ENCODE measurements around the gene SPEG.

SPEG gene

DNA sequence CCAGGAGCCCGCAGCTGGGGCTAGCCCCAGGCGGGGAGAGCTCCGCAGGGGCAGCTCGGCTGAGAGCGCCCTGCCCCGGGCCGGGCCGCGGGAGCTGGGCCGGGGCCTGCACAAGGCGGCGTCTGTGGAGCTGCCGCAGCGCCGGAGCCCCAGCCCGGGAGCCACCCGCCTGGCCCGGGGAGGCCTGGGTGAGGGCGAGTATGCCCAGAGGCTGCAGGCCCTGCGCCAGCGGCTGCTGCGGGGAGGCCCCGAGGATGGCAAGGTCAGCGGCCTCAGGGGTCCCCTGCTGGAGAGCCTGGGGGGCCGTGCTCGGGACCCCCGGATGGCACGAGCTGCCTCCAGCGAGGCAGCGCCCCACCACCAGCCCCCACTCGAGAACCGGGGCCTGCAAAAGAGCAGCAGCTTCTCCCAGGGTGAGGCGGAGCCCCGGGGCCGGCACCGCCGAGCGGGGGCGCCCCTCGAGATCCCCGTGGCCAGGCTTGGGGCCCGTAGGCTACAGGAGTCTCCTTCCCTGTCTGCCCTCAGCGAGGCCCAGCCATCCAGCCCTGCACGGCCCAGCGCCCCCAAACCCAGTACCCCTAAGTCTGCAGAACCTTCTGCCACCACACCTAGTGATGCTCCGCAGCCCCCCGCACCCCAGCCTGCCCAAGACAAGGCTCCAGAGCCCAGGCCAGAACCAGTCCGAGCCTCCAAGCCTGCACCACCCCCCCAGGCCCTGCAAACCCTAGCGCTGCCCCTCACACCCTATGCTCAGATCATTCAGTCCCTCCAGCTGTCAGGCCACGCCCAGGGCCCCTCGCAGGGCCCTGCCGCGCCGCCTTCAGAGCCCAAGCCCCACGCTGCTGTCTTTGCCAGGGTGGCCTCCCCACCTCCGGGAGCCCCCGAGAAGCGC is 49.1 kb downstream of the SPEG start:
- no peak for DNase-seq

DNA sequence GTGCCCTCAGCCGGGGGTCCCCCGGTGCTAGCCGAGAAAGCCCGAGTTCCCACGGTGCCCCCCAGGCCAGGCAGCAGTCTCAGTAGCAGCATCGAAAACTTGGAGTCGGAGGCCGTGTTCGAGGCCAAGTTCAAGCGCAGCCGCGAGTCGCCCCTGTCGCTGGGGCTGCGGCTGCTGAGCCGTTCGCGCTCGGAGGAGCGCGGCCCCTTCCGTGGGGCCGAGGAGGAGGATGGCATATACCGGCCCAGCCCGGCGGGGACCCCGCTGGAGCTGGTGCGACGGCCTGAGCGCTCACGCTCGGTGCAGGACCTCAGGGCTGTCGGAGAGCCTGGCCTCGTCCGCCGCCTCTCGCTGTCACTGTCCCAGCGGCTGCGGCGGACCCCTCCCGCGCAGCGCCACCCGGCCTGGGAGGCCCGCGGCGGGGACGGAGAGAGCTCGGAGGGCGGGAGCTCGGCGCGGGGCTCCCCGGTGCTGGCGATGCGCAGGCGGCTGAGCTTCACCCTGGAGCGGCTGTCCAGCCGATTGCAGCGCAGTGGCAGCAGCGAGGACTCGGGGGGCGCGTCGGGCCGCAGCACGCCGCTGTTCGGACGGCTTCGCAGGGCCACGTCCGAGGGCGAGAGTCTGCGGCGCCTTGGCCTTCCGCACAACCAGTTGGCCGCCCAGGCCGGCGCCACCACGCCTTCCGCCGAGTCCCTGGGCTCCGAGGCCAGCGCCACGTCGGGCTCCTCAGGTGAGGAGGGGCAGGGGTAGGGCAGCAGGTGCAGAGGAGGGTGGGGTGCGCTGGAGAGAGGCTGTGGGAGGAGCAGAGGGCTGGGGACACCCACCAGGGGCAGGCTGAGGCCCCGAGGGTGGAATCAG is 49.9 kb downstream of the SPEG start:
- DNase-seq = no peak

DNA sequence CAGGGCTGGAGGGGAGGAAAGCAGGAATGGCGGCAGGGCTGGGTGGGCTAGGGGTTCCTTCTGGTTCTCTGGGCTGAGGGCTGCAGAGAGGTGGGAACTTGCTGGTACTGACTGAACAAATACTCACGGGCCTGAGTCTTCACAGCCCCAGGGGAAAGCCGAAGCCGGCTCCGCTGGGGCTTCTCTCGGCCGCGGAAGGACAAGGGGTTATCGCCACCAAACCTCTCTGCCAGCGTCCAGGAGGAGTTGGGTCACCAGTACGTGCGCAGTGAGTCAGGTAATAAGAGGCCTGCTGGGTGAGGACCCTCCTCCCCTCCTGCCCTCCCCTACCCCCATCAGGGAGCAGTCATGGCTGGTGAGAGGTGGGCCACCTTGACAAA is 50.5 kb downstream of the SPEG start:
- DNase-seq = no peak

DNA sequence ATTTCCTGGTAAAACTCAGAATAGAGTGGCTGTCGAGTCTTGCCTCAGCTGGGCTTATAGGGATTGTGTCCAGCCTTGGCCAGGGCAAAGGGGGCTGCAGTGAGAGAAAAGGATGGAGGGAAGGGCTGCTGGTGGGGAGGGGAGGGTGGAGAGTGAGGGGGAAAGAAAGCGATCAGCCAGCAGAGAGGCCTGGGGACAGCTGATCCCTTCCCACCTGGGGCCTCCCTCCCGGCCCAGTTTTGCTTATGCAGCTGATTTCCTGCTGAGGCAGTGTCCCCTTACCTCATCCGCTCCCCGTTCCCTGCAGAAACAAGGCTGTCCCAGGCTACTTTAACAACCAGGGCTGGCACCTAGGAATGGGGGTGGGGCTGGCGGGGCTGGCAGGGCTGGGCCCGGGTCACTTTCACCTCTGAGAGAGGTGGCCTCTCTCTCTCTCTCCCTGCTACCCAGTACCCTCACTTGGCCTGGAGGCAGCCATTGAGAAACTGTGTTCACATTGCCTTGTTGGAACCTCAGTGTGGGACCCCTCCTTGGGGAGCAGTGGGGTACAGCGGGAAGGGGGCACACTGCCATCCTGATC is 51.8 kb downstream of the SPEG start:
- no peak for DNase-seq

DNA sequence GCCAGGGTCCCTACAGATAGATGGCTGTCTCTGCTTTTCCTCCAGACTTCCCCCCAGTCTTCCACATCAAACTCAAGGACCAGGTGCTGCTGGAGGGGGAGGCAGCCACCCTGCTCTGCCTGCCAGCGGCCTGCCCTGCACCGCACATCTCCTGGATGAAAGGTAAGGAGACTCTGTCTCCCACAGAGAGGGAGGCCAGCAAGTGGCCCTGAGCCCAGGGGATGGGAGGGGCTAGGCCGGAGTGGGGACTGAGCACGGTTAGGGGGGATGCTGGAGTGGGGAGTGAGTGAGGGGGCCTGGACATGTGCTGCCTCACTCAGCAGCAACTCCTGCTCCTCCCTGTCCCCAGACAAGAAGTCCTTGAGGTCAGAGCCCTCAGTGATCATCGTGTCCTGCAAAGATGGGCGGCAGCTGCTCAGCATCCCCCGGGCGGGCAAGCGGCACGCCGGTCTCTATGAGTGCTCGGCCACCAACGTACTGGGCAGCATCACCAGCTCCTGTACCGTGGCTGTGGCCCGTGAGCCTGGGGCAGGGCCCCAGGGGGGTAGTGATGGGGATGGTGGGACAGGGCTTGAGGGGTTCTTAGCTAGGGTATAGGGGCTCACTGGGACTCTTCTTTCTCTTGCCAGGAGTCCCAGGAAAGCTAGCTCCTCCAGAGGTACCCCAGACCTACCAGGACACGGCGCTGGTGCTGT is 53.7 kb downstream of the SPEG start:
- DNase-seq = no peak

DNA sequence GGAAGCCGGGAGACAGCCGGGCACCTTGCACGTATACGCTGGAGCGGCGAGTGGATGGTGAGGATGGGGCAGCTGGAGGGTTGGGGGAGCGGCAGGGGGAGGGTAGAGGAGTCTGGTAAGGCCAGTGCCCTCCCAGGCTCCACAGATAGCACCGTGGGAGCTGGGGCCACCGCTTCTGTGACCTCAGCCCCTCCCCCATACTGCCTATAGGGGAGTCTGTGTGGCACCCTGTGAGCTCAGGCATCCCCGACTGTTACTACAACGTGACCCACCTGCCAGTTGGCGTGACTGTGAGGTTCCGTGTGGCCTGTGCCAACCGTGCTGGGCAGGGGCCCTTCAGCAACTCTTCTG is 54.2 kb downstream of the SPEG start:
- DNase-seq = no peak

DNA sequence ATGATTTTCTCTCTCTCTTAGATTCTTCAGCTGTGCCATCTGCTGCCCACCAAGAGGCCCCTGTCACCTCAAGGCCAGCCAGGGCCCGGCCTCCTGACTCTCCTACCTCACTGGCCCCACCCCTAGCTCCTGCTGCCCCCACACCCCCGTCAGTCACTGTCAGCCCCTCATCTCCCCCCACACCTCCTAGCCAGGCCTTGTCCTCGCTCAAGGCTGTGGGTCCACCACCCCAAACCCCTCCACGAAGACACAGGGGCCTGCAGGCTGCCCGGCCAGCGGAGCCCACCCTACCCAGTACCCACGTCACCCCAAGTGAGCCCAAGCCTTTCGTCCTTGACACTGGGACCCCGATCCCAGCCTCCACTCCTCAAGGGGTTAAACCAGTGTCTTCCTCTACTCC is 54.7 kb downstream of the SPEG start:
- DNase-seq = no peak

DNA sequence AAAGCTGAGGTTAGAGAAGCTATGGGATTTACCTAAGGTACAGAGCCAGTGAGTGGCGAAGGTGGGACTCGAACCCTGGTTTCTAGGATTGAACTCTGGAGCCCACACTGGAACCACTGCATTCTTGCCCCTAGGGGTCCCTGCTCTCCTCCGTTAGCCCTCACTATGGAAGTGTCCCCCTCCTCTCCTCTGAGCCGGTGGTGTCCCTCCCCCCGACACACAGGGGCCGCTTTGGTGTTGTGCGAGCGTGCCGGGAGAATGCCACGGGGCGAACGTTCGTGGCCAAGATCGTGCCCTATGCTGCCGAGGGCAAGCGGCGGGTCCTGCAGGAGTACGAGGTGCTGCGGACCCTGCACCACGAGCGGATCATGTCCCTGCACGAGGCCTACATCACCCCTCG is 55.5 kb downstream of the SPEG start:
- DNase-seq = no peak

DNA sequence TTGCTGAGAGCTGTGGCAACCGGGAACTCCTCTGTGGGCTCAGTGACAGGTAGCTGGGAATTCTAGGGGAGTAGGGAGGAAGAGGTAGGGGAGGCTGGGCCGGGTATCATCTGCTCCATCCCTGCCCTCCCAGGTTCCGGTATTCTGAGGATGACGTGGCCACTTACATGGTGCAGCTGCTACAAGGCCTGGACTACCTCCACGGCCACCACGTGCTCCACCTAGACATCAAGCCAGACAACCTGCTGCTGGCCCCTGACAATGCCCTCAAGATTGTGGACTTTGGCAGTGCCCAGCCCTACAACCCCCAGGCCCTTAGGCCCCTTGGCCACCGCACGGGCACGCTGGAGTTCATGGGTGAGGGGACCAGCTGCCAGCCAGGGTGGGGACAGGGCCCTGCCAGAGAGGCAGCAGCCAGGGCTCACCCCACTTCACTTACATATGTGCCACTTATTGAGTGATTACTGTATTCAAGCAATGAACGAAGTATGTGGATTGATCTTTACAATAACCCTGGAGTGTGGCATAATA is 56.0 kb downstream of the SPEG start:
- no peak for DNase-seq

DNA sequence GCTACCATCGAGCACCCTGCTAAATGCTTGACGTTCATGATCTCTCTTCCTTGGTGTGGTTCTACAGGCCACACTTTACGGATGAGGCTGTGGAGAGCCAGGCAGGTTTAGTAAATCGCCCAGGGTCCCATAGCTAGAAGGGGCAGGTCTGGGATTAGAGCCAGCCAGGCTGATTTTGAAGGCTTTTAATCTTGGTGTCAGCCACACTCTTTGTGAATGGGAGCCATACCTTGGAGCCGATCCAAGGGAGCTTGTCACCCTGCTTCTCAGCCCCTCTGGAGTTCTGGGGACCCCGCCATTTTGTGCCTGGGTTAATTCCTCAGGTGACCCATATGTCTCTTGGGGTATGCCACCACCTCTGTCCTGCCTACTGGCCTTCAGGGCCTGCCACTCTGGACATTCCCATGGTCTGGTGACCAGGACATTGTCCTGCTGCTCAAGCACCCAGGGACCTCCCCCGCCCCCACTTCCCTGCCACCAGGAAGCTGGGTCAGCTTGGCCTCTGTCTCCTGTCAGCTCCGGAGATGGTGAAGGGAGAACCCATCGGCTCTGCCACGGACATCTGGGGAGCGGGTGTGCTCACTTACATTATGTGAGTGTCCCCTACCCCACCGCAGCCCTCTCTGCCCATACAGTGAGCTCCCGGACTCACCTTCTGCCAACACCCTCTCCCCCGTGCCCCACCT is 56.8 kb downstream of the SPEG start:
- DNase-seq = no peak

DNA sequence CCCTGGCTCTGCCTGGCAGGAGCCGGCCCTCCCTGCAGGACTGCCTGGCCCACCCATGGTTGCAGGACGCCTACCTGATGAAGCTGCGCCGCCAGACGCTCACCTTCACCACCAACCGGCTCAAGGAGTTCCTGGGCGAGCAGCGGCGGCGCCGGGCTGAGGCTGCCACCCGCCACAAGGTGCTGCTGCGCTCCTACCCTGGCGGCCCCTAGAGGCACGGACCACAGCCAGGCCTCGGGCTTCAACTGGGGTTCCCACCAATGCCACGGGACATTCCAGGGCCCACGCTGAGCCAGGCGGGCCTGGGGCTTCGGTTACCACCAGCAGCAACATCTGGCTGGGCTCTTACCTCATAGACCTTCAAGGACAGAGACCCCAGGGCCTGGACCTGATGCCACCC is 57.9 kb downstream of the SPEG start:
- DNase-seq = no peak

DNA sequence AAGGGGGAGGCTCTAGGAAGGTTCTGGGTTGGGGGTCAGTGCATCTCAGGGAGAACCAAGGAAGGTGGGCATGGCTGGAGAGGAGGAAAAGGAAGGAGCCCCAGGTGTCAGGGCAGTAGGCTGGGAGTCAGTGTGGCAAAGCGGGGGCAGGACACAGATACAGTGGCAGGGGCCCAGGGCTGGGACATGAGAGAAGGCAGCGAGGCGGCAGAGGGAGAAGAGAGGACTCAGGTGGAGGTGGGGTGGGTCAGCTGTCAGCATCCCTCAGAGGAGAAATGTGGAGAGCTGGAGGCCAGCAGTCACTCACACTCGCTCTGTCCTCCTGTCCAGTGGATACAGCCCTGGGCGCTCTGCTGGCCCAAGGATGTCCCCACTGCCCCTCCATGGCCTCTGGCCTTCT is 58.4 kb downstream of the SPEG start:
- no peak for DNase-seq

DNA sequence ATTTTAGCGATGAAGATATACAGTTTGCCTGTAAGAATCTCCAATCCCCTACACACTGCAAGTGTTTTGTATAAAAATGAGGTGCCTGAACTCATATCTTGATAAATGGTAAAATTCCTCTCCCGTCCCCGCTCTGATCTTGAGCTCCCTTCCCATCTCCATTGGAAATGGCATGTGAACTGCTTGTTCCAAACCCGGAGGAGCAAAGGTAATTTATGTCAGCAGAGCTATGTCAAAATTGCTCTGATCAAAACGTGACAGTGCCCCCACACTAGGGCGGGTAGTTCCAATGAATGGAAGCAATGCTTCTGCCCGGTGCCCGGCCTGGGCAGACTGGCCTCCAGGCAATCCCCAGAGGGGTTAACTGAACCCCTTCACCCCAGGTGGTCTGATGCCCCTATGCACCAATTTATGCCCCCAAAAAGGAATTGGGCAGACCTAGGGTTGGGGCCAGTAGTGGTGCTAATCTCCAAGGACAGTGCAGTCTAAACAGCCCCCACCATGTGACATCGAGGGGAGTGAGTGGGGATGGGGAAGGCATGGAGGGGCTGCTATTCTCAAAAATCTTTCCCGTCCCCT is 60.4 kb downstream of the SPEG start:
- no peak for DNase-seq

DNA sequence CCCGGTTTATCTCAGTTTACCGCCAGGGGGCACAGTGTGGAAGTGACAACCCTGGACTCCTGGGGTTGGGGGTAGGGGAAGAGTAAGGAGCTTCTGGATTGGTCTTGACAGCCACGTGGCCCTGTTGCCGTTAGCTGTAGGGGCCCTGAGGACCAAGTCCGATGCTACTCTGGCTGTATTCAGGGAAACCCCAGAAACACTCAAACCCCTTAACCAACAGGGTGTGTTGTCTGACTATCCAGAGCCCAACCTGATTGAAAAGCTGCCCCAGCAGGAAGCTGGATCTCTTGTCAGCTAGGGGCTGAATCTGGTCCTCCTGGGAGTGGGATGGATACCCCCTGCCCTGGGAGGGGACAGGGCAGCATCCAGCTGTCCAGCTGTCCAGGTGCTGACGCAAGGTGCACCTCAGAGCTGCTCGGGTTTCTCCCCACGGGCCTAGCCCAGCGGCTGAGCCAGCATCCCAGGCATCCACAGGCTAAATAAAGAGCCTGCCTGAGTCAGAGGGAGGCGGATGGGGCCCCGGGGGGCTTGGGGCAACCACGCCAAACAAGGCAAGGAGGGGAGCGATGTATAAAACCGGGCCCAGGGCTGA is 61.0 kb downstream of the SPEG start:
- peak; percentile 40 for DNase-seq

DNA sequence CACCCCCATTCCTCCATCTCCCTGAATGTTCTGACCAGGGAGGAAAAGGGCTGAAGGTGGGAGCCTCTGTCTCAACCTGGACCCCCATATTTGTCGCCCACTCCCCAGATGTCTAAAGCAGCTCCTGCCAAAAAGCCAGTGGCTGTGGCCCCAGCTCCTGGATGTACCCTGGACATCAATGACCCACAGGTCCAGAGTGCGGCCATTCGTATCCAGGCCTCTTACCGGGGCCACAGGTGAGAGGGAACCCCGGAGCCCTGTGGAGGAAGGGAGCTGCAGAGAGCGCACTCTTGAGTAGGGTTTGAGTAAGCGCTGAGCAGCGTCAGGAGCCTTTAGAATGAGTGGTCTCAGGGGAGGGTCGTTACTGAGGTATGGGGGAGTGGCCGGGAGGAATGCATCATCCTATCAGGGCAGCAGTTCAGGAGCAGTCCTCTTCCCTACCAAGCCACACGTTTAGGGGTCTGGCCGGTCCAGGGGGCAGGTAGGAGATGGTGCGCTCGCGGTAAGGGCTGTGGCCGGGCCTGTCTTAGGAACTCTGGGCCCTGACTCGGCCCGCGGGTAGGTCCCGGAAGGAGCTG is 61.7 kb downstream of the SPEG start:
- no peak for DNase-seq

DNA sequence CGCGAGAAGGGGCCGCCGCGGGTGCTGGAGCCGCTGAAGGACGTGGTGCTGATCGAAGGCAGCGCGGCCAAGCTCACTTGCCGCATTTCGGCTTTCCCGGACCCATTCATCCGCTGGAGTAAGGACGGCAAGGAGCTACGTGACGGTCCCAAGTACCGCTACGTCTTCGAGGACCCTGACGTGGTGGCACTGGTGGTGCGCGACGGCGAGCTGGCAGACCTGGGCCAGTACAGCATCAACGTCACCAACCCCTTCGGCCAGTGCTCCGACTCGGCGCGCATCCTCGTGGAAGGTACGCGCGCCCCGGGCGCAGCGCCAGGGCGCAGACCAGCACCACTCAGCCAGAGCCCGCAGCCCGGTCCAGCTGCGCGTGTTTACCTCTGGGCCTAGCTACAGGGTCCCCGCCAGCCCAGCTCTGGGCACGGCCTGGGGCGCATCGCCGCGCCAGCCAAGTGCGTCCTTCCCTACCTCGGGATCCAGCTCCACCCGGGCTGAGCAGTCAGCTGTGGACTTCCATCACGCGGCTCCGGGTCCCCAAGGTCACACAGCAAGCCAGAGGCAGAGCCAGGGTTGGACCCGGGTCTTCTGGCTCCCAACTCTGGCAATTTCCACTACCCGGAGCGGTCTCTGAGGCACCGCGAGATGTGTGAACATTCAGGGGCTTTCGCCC is 62.3 kb downstream of the SPEG start:
- DNase-seq = peak; percentile 6

DNA sequence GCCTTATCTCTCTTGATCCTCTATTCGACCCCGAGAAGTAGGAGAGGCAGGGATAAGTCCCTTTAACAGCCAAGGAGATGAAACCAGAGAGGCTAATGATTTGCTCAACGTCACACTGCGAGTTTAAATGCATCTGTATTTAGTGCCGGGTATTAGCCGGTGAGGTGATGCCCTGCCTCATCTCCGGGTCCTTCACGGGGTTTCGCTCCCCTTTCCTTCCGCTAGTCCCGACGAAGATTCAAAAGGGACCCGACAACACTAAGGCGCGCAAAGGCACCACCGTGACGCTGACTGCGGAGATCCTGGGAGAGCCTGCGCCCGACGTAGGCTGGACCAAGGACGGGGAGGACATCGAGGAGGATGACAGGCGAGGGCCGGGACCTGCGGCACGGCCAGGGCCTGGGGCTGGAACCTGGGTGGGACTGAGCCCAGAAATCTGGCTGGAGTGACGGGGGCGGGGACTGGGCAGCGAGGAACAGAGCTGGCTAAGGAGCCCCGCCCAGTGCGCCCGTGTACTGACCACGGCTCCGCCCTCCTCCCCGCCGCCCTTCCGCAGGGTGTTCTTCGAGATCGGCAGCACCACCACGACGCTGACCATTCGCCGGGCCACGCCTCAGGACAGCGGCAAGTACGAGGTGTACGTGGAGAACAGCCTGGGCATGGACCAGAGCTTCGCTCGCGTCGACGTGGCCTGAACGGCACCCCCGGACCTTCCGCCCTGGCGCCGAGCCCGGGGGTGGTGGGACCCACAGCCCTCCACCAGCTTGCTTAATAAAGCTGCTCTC is 63.0 kb downstream of the SPEG start:
- DNase-seq = no peak

DNA sequence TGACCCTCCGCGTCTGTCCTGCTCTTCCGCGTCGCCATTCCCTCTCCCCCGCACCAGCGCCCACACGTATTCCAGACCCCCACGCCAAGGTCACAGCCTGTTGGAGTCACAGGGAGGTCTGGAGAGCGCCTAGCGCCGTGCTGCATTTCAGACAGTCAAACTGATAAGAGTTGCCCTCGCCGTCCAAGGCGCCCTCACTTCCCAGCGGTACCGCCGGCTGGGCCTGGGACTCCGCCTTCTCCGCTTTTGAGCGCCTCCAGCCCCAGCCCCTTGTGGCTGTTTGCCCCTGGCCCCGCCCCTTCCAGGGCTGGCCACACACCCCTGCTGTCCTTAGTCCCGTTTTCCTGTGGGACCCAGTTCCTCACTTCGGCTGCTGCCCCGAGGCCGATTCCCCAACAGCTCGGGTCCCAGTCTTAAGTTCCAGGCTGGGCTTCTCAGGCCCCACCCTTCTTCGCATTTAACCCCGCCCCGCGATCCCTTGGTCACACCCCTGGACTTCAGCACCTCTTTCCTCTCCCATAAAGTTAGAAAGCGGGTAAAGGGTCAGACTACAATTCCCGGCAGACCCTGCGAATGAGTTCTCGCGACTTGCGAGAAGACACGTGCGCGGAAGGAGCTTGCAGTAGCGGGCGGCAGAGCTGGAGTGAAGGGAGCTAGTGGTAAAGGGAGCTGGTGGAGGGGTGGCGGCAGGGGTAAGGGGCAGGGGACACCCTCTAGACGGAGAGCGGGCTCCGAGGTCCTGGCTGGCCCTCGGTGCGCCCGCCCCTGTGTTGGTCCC is 63.8 kb downstream of the SPEG start, which contains the start of gene GMPPA:
TSS of gene GMPPA (plus strand) at position 612 of the 778 bp plus-strand sequence. CDS start 1,085 bp downstream, outside the sequence.
- peak; percentile 84 for DNase-seq

DNA sequence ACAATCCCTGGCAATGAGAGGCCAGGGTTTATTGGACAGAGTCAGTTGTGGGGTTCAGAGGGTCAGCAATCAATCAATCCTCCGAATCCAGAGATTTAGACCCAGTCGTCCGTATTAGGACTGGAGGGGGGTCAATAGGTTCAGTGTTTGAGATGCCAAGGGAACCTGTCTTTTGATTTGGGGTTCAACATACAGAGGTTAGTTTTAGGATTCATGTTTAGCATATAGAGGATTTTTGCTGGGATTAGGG is 64.3 kb downstream of the SPEG start:
- DNase-seq = no peak
